GM21447 (cell line): Measurements from ENCODE around the gene HMGB2.

Source experiments
- ATAC-seq: cut with Tn5 transposase; IDR thresholded peaks from one replicate; pipeline ENCODE4 v1.9.1; 2021; ENCODE audit not compliant: unreplicated experiment

Gene HMGB2

GRCh38 chr4:173334891-173335752, 964 bp upstream of the HMGB2 start:
- ATAC-seq, result peak; percentile 38

- ATAC-seq, result peak; percentile 3
Measured at GRCh38 chr4:173333658-173334084, 487 bp downstream of the HMGB2 start.

- ATAC-seq, result no peak
Measured at GRCh38 chr4:173332963-173333657, 1.0 kb downstream of the HMGB2 start.

GRCh38 chr4:173332021-173332487, 2.1 kb downstream of the HMGB2 start:
- ATAC-seq, result no peak

- ATAC-seq, result no peak
Measured at GRCh38 chr4:173330590-173330989, 3.6 kb downstream of the HMGB2 start.

GRCh38 chr4:173328236-173328901, 5.8 kb downstream of the HMGB2 start:
- no peak for ATAC-seq

- no peak for ATAC-seq
Measured at GRCh38 chr4:173325007-173325736, 9.0 kb downstream of the HMGB2 start.

GRCh38 chr4:173319696-173320095, 14.5 kb downstream of the HMGB2 start:
- ATAC-seq, result no peak

- ATAC-seq, result no peak
Measured at GRCh38 chr4:173318648-173319211, 15.4 kb downstream of the HMGB2 start.

- ATAC-seq, result no peak
Measured at GRCh38 chr4:173318240-173318639, 15.9 kb downstream of the HMGB2 start.

GRCh38 chr4:173317004-173317403, 17.2 kb downstream of the HMGB2 start:
- peak; percentile 56 for ATAC-seq

GRCh38 chr4:173316060-173316459, 18.1 kb downstream of the HMGB2 start:
- no peak for ATAC-seq

- no peak for ATAC-seq
Measured at GRCh38 chr4:173314715-173315114, 19.4 kb downstream of the HMGB2 start.

- ATAC-seq, result no peak
Measured at GRCh38 chr4:173311368-173311767, 22.8 kb downstream of the HMGB2 start.

GRCh38 chr4:173307778-173308177, 26.4 kb downstream of the HMGB2 start:
- no peak for ATAC-seq

GRCh38 chr4:173301518-173302201, 32.5 kb downstream of the HMGB2 start:
- ATAC-seq, result peak; percentile 61

GRCh38 chr4:173294444-173294843, 39.7 kb downstream of the HMGB2 start:
- ATAC-seq, result no peak

- ATAC-seq, result no peak
Measured at GRCh38 chr4:173293663-173294062, 40.5 kb downstream of the HMGB2 start.

GRCh38 chr4:173291899-173292298, 42.3 kb downstream of the HMGB2 start:
- ATAC-seq, result no peak

GRCh38 chr4:173289353-173289727, 44.8 kb downstream of the HMGB2 start:
- ATAC-seq, result peak; percentile 21
